Gastroesophageal sphincter (tissue), 4 donors: ENCODE data around the gene SMARCA4. TPM values are rescaled to one million over a fixed set of nuclear protein-coding genes. Genes with fewer than 3 reads are reported as not detected.

Experiments
- ATAC-seq: fragments of 150-250 bp; one replicate; pipeline ENCODE4 v1.9.1; 2016; ENCODE audit warnings: mild to moderate bottlenecking, moderate library complexity
- H3K27ac ChIP-seq, 4 donors: fragments of 200-600 bp; sonication (generic) in 3 of 4; 1 replicate in 3 of 4; 2 replicates in 1 of 4; pipeline ENCODE4 v1.5.1; 2016 to 2019
- H3K27me3 ChIP-seq: fragments of 200-600 bp; sonication (generic); one replicate; pipeline ENCODE4 v1.5.1; 2019
- H3K36me3 ChIP-seq, 2 donors: fragments of 200-600 bp; sonication (generic); one replicate each; pipeline ENCODE4 v1.5.1; 2019; ENCODE audit warnings: control low read depth in 1 of 2
- H3K4me1 ChIP-seq, 3 donors: fragments of 200-600 bp; sonication (generic); 1 replicate in 2 of 3; 2 replicates in 1 of 3; pipeline ENCODE4 v1.5.1; 2016 to 2019; ENCODE audit warnings: control low read depth in 2 of 3
- H3K4me3 ChIP-seq, 2 donors: fragments of 200-600 bp; sonication (generic); one replicate each; pipeline ENCODE4 v1.5.1; 2019; ENCODE audit warnings: mild to moderate bottlenecking in 1 of 2, moderate library complexity in 1 of 2
- H3K9me3 ChIP-seq, 3 donors: fragments of 200-600 bp; sonication (generic); one replicate each; pipeline ENCODE4 v1.5.1; 2017 to 2019; ENCODE audit warnings: control low read depth in 2 of 3
- CTCF ChIP-seq, 4 experiments: fragments of 200-600 bp in 2 of 4; fragments of 450-650 bp in 2 of 4; sonication (generic) in 1 of 4; IDR thresholded peaks; one replicate each; pipeline ENCODE4 v1.5.1; 2017 to 2019; ENCODE audit warnings: antibody characterized with exemption in 4 of 4, mild to moderate bottlenecking in 2 of 4, moderate library complexity in 2 of 4
- EP300 ChIP-seq: sonication (generic); formaldehyde crosslinking; IDR thresholded peaks from one replicate; pipeline ENCODE4 v1.6.1; 2017; ENCODE audit warnings: antibody characterized with exemption, mild to moderate bottlenecking
- POLR2A ChIP-seq, 2 donors: fragments of 450-650 bp; IDR thresholded peaks; one replicate each; pipeline ENCODE4 v1.6.1; 2017; ENCODE audit warnings: antibody characterized with exemption in 2 of 2, mild to moderate bottlenecking in 2 of 2, moderate library complexity in 1 of 2
- POLR2AphosphoS5 ChIP-seq: sonication (generic); formaldehyde crosslinking; IDR thresholded peaks from one replicate; pipeline ENCODE4 v1.6.1; 2017; ENCODE audit warnings: antibody characterized with exemption
- WGBS, 2 donors: methylation state at CpG; one replicate each; pipeline ENCODE4 v1.1.5; 2018; ENCODE audit warnings: low coverage in 1 of 2; 5-methylcytosine and 5-hydroxymethylcytosine counted together
- total RNA-seq, 4 donors: library from RNA; depleted of rRNA; stranded (reverse); fragments of >200 nt; gene quantifications; one replicate each; pipeline ENCODE4 v1.1.0, GENCODE V29; 2016

SMARCA4 gene
- total RNA-seq, 4 donors from 2014 or later, result 37.8 to 77.9 (median 51.1) TPM

DNA sequence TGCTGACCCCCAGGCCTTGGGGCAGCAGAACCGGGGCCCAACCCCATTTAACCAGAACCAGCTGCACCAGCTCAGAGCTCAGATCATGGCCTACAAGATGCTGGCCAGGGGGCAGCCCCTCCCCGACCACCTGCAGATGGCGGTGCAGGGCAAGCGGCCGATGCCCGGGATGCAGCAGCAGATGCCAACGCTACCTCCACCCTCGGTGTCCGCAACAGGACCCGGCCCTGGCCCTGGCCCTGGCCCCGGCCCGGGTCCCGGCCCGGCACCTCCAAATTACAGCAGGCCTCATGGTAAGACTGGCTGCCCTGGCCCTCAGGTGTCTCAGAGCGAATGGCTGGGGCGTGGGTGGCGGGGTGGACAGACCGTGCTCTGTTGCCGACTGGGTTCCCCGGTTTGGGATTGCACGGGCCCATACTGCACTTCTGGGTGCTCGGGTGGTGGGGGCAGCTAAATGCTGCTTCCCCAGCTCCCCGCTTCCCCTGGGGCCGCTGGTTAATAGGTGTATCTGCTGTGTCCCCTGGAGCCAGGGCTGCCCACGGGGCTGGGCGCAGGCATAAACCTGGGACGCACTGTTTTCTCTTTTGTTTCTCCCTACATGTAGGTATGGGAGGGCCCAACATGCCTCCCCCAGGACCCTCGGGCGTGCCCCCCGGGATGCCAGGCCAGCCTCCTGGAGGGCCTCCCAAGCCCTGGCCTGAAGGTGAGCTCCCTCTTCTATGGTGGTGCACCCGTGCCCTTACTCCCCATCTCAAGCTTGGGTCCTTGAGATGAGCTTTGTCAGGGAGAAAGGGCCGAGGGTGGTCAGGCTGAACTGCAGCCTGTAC lies 25.7 kb downstream of the SMARCA4 start:
- Histone ChIP-seq H3K27me3 (no peaks in the 10 kb centered on the region), H3K4me1 (peaks cover 0 to 4% (median 0%) of the 10 kb centered on the region in 3 donors), H3K4me3 (no peak overlapping the region), H3K27ac (no peak overlapping the region), H3K36me3 (peaks cover 0 to 76% of the 10 kb centered on the region in 2 donors), H3K9me3 (no peaks in the 10 kb centered on the region)
- ATAC-seq, result no peak
- TF ChIP-seq POLR2AphosphoS5 (no peak), EP300 (no peak), POLR2A (IDR thresholded peaks at IDR 0.05) (no peak), CTCF (IDR thresholded peaks at IDR 0.05) (no peak)
- WGBS, 2 donors, result 100% methylated on average over 1 of the region's 32 CpGs; no CpG with 5 or more reads in 1 of the 2 donors

DNA sequence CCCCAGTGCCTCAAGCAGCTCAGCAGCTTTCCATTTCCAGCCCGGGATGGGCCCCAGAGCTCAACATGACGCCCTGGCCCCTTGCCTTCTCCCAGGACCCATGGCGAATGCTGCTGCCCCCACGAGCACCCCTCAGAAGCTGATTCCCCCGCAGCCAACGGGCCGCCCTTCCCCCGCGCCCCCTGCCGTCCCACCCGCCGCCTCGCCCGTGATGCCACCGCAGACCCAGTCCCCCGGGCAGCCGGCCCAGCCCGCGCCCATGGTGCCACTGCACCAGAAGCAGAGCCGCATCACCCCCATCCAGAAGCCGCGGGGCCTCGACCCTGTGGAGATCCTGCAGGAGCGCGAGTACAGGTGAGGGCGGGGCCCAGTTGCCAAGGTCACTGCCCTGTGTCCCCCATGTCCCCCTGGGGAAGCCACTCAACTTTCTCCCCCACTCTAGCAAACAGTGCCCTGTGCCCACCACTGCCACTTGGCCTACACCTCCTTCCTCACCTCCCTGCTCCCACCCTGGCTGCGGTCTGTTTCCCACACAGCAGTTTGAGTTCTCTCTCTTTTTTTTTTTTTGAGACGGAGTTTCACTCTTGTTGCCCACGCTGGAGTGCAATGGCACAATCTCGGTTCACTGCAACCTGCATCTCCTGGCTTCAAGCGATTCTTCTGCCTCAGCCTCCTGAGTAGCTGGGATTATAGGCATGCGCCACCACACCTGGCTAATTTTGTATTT lies 26.9 kb downstream of the SMARCA4 start:
- TF ChIP-seq POLR2A (IDR thresholded peaks at IDR 0.05), result no peak
- TF ChIP-seq EP300, result no peak
- no peak for TF ChIP-seq POLR2AphosphoS5
- no peak for TF ChIP-seq CTCF (IDR thresholded peaks at IDR 0.05)
- WGBS, 2 donors, result 82 to 94% methylated on average over 5 to 8 of the region's 32 CpGs
- Histone ChIP-seq H3K9me3 (no peaks in the 10 kb centered on the region), H3K36me3 (peaks cover 0 to 89% of the 10 kb centered on the region in 2 donors), H3K4me1 (no peaks in the 10 kb centered on the region), H3K4me3 (no peak overlapping the region), H3K27ac (no peak overlapping the region), H3K27me3 (no peaks in the 10 kb centered on the region)
- no peak for ATAC-seq

GRCh38 chr19:10988380-10988779 lies 27.6 kb downstream of the SMARCA4 start:
- no peak for ATAC-seq
- Histone ChIP-seq H3K9me3 (no peaks in the 10 kb centered on the region), H3K36me3 (peaks cover 0 to 95% of the 10 kb centered on the region in 2 donors), H3K27ac (no peak overlapping the region), H3K27me3 (no peaks in the 10 kb centered on the region), H3K4me1 (no peaks in the 10 kb centered on the region), H3K4me3 (no peak overlapping the region)
- TF ChIP-seq POLR2AphosphoS5 (no peak), CTCF (IDR thresholded peaks at IDR 0.05) (no peak), EP300 (no peak), POLR2A (IDR thresholded peaks at IDR 0.05) (no peak)
- 88 to 100% methylated on average over 2 of the region's 2 CpGs for WGBS, 2 donors

DNA sequence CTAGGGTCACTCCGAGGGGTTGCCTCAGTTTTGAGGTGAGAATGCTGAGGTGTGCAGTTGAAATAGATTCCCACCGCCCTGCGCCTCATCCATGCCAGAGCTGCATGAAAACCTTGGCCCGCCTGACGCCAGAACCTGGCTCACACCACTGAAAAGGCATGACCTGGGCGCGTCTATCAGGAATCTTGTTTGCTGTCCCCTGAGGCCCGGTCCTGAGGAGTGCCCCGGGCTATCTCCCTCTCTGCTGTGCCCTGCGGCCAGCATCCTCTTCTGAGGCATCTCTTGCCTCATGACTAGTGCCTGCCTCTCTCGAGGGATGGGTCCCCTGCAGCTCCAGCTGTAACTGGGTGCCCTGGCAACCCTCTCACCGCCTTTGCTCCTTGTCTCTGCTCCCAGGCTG lies 28.1 kb downstream of the SMARCA4 start:
- ATAC-seq, result no peak
- Histone ChIP-seq H3K4me1 (no peaks in the 10 kb centered on the region), H3K27me3 (no peaks in the 10 kb centered on the region), H3K9me3 (no peaks in the 10 kb centered on the region), H3K27ac (no peak overlapping the region), H3K36me3 (peaks cover 0 to 100% of the 10 kb centered on the region in 2 donors), H3K4me3 (no peak overlapping the region)
- 86% methylated on average over 11 of the region's 12 CpGs; no CpG with 5 or more reads in 1 of the 2 donors for WGBS, 2 donors
- TF ChIP-seq POLR2AphosphoS5 (no peak), EP300 (no peak), CTCF (IDR thresholded peaks at IDR 0.05) (no peak), POLR2A (IDR thresholded peaks at IDR 0.05) (no peak)
